Melanocyte of skin (primary cell): ENCODE data around the gene FBXL7. TPM values are rescaled to one million over a fixed set of nuclear protein-coding genes. Genes with fewer than 3 reads are reported as not detected.

ENCODE experiments used
- small RNA-seq, 2 donors: library from RNA; depleted of rRNA; stranded (forward); fragments of <200 nt; gene quantifications; one replicate each; pipeline ENCODE3, GENCODE V24; 2012
- total RNA-seq, 2 donors: library from RNA; depleted of rRNA; stranded (reverse); fragments of >200 nt; gene quantifications; 2 replicates each; pipeline ENCODE4 v1.2.3, GENCODE V29; 2012

FBXL7 gene
- total RNA-seq: 10 to 100 TPM; 33.0 to 34.4 TPM

DNA sequence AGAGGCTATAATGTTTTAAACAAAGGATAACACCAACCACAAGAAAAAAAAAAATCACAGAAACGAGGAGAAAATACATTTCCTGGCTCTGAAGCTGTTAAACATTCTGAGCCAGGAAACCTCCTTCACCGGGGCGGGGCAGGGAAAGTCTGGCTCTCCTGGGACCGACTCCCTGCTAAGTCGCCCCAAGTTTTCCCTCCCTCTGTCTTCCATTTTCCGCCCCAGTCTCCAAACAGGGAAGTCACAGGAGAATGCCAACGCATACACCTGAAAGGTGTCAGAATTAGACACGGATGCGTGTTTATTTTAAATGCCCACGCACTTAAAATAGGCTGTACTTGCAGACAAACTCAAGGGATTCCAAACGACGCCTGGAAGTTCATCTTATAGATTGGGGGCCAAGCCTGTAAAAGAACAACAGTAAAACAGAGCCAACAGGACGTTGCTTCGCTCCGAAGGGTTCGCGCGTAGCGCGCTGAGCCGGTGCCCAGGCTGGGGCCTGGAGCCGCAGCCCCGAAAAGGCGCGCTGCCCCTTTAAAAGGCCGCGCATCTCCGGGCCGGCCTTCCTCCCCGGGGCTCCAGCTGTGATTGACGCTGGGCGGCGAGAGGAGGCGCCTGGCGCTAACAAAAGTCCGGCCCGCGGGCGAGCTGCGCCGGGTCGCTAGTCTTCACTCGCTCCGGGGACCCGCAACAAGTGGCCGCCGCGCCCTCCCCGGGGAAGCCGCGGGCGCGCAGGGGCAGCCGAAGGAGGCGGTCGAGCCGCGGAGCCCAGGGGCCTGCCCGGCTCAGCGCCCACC is at the start of gene FBXL7:
TSS of gene FBXL7 (plus strand) at position 653 of the 797 bp plus-strand sequence.

Small RNAs within 50 kb of the gene (small RNA-seq; reads per million reads assigned to genes)
- 150 to 230 reads per million in 2 donors for gene MIR887
